T-cell (primary cell): ENCODE data around the gene CDH8. TPM values are rescaled to one million over a fixed set of nuclear protein-coding genes. Genes with fewer than 3 reads are reported as not detected.

Experiments used
- ATAC-seq, 4 experiments: fragments of 200-7000 bp in 3 of 4; fragments of 150-1000 bp in 1 of 4; cut with Tn5 transposase; replicated peaks in 1 of 4; 1 replicate in 3 of 4; 2 replicates in 1 of 4; pipeline ENCODE4 v1.10.0; 2021; ENCODE audit warnings: moderate library complexity in 3 of 4, mild to moderate bottlenecking in 2 of 4, moderate number of reproducible peaks in 1 of 4
- CTCF ChIA-PET, 2 donors: fragments of 300-600 bp; sonication (Branson Sonifier 250); formaldehyde crosslinking; loops; one replicate each; lab custom pipeline; 2022; ENCODE audit warnings: antibody characterized with exemption in 2 of 2; lab: Charles Lee
- POLR2A ChIA-PET, 2 donors: fragments of 300-600 bp; sonication (Branson Sonifier 250); formaldehyde crosslinking; loops; one replicate each; lab custom pipeline; 2022; ENCODE audit warnings: antibody characterized with exemption in 2 of 2; lab: Charles Lee
- DNase-seq, 35 experiments: peaks; one replicate each; pipeline versions ENCODE4 v3.0.0 to v3.0.0-alpha.2; 2013 to 2023
- H3K27ac ChIP-seq: one replicate; pipeline ENCODE4 v1.5.1; 2013; ENCODE audit warnings: low read length
- H3K27me3 ChIP-seq, 2 experiments: replicated peaks in 1 of 2; 1 replicate in 1 of 2; 2 replicates in 1 of 2; pipeline versions ENCODE4 v1.6.1 to v1.7.0; 2013; ENCODE audit warnings: low read length in 1 of 2, mixed read lengths in 1 of 2; ENCODE audit not compliant: control insufficient read depth in 2 of 2, insufficient read depth in 2 of 2; ENCODE audit errors: extremely low read depth in 1 of 2
- H3K36me3 ChIP-seq, 2 donors: 1 replicate in 1 of 2; 2 replicates in 1 of 2; pipeline versions ENCODE4 v1.6.1 to v1.7.0; 2013; ENCODE audit warnings: low read length in 1 of 2; ENCODE audit not compliant: control insufficient read depth in 2 of 2, insufficient read depth in 1 of 2; ENCODE audit errors: extremely low read depth in 1 of 2
- H3K4me1 ChIP-seq, 2 experiments: 1 replicate in 1 of 2; 2 replicates in 1 of 2; pipeline versions ENCODE4 v1.6.1 to v1.7.0; 2013; ENCODE audit warnings: low read length in 2 of 2, mixed read lengths in 1 of 2; ENCODE audit not compliant: insufficient read depth in 2 of 2, control insufficient read depth in 1 of 2; ENCODE audit errors: extremely low read depth in 1 of 2
- H3K4me3 ChIP-seq, 2 donors: 1 replicate in 1 of 2; 2 replicates in 1 of 2; pipeline versions ENCODE4 v1.5.1 to v1.7.0; 2013; ENCODE audit warnings: mild to moderate bottlenecking in 2 of 2, low read length in 1 of 2, moderate library complexity in 1 of 2; ENCODE audit not compliant: control insufficient read depth in 1 of 2; ENCODE audit errors: extremely low read depth in 1 of 2
- H3K9me3 ChIP-seq: 2 replicates; pipeline ENCODE4 v1.7.0; 2013
- H3K27ac Mint-ChIP-seq, 2 donors: one replicate each; pipeline ENCODE4 v1.8.0; 2020 to 2021; ENCODE audit warnings: mild to moderate bottlenecking in 2 of 2, mixed read lengths in 2 of 2
- H3K27me3 Mint-ChIP-seq, 2 donors: one replicate each; pipeline ENCODE4 v1.8.0; 2021 to 2022; ENCODE audit warnings: mixed read lengths in 2 of 2
- H3K36me3 Mint-ChIP-seq: one replicate; pipeline ENCODE4 v1.8.0; 2021; ENCODE audit warnings: mixed read lengths
- H3K4me1 Mint-ChIP-seq, 3 donors: one replicate each; pipeline ENCODE4 v1.8.0; 2020 to 2022; ENCODE audit warnings: mixed read lengths in 3 of 3, mild to moderate bottlenecking in 1 of 3
- H3K4me3 Mint-ChIP-seq, 3 donors: one replicate each; pipeline ENCODE4 v1.8.0; 2020 to 2022; ENCODE audit warnings: mild to moderate bottlenecking in 3 of 3, mixed read lengths in 3 of 3, moderate library complexity in 3 of 3
- H3K9me3 Mint-ChIP-seq, 3 donors: one replicate each; pipeline ENCODE4 v1.8.0; 2020 to 2022; ENCODE audit warnings: mixed read lengths in 3 of 3
- whole genome bisulfite sequencing: methylation state at CpG from one replicate; pipeline ENCODE4 v1.1.5; 2013; ENCODE audit warnings: missing lambda C conversion rate; ENCODE audit not compliant: insufficient coverage; 5-methylcytosine and 5-hydroxymethylcytosine counted together
- total RNA-seq, 35 experiments: library from RNA in 6 of 35; stranded (reverse) in 6 of 35; fragments of 120-200 nt in 1 of 35; gene quantifications; one replicate each; pipeline versions ENCODE4 v1.2.1 to v1.2.4 and lab custom pipeline; 2013 to 2026

CDH8 gene
- total RNA-seq, 5 donors from 2014 or later (not counting 1 experiment from before 2014, with no cell fraction given): 0.39 to 1.0 TPM; not detected in 3

GRCh38 chr16:61606581-61606980 lies 429.7 kb downstream of the CDH8 start:
- ChIA-PET POLR2A (no interaction called here), CTCF (no interaction called here)
- no peak for ATAC-seq
- Histone ChIP-seq H3K27me3 (no peaks in the 10 kb centered on the region), H3K27ac (no peak overlapping the region), H3K36me3 (no peaks in the 10 kb centered on the region), H3K4me3 (no peak overlapping the region), H3K4me1 (no peaks in the 10 kb centered on the region), H3K9me3 (peaks cover 2% of the 10 kb centered on the region)
- H3K27ac Mint-ChIP-seq: no peak overlapping the region
- no peaks in the 10 kb centered on the region for H3K27me3 Mint-ChIP-seq
- no peak overlapping the region for H3K4me3 Mint-ChIP-seq
- peaks cover 26 to 53% (median 49%) of the 10 kb centered on the region in 3 donors for H3K9me3 Mint-ChIP-seq
- no peak for DNase-seq
- WGBS: no CpG with 5 or more reads among the region's 1 CpG
- H3K36me3 Mint-ChIP-seq: no peaks in the 10 kb centered on the region
- no peaks in the 10 kb centered on the region for H3K4me1 Mint-ChIP-seq
